ENCODE data around the gene UBE2H. TPM values are rescaled to one million over a fixed set of nuclear protein-coding genes. Genes with fewer than 3 reads are reported as not detected.
A peak's percentile ranks its signal among the peaks of the same experiment; 100 is the strongest.

Gene UBE2H
- 112 TPM for total RNA-seq
- long read RNA-seq, full-length matches to known transcripts: 209 of 262 reads
- long read RNA-seq, partial matches to known transcripts: 1 of 262 reads
- long read RNA-seq, other reads (novel, unspliced or antisense): 52 of 262 reads

DNA sequence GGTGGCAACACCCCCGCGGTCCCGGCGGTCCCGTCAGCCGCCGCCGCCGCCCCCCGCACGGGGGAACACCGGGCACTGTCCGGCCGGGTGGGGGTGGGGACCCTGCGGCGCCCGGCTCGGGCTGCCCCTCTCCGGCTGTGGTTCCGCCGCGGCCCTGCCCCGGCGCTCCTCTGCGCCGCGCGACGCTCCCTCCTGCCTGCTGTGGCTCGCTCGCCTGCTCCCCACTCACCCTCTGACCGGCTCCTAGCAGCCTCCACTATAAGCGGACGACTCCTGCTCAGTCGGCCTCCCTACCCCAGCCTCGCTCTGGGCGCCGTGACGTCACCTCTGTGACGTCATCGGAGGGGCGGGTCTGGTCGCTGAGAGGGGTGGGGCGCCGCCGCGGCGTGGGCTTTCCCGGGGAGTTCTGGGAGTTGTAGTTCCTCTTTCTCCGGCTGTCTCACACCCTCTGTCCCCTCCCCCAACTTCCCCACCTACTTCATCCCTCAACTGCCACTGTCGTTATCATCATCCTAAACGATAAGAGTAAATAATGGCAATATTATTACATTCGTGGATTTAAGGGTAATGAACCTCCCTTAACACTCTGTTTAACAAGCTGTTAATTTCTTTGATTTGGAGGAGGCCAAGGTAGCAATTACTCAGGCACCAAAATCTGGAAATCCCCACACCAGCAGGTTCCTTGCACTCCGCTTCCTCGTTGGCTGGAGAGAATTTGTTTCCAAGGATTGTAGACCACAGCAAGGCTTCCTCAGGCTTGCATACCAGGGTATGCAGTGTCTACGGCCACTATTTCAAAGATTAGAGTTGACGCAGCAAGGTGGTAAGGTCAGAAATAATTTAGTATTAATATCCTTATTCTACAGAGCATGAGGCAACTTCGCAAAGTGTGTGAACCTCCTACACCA is at the start of gene UBE2H:
Gene UBE2H, minus strand, starts transcription at position 308 of the 908 bp plus-strand sequence. CDS start 405 bp downstream, outside the sequence.
- Histone ChIP-seq H3K27ac (replicated peaks) (peak within 1 kb of the TSS; percentile 98), H3K36me3 (no peaks in the 10 kb centered on the region), H3K9me3 (replicated peaks) (no peaks in the 10 kb centered on the region), H3K27me3 (ENCODE audit: low read depth) (no peaks in the 10 kb centered on the region), H3K4me1 (peaks cover 47% of the 10 kb centered on the region), H3K4me3 (peak within 1 kb of the TSS; percentile 88)
- intact Hi-C loops (cut with micrococcal nuclease): no loop called here
- peak; percentile 92 for DNase-seq
- TF ChIP-seq CTCF (IDR thresholded peaks at IDR 0.05; ENCODE audit: borderline replicate concordance): no peak

- H3K36me3 ChIP-seq: no peaks in the 10 kb centered on the region
- no peak overlapping the region for H3K27ac ChIP-seq (replicated peaks)
- no peaks in the 10 kb centered on the region for H3K4me1 ChIP-seq
- TF ChIP-seq CTCF (IDR thresholded peaks at IDR 0.05; ENCODE audit: borderline replicate concordance): no peak
- H3K27me3 ChIP-seq (ENCODE audit: low read depth): no peaks in the 10 kb centered on the region
- intact Hi-C loops (cut with micrococcal nuclease): no loop called here
- H3K4me3 ChIP-seq: no peak overlapping the region
- H3K9me3 ChIP-seq (replicated peaks): no peaks in the 10 kb centered on the region
- DNase-seq: no peak
These were observed 45.7 kb upstream of the UBE2H start for GRCh38 chr7:129998446-129998845.

DNA sequence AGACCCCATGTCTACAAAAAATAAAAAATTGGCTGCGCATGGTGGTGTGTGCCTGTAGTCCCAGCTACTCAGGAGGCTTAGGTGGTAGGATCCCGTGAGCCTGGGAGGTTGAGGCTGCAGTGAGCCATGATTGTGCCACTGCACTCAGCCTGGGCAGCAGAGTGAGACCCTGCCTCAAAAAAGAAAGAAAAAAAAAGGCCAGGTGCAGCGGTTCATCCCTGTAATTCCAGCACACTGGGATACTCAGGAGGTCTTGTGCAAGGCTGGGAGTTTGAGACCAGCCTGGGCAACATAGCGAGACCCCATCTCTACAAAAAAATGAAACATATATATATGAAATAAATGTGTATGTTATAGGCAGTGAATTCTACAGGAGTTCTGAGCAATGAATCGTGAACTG is 44.5 kb upstream of the UBE2H start:
- Histone ChIP-seq H3K27ac (replicated peaks) (no peak overlapping the region), H3K9me3 (replicated peaks) (no peaks in the 10 kb centered on the region), H3K4me1 (no peaks in the 10 kb centered on the region), H3K36me3 (no peaks in the 10 kb centered on the region), H3K27me3 (ENCODE audit: low read depth) (no peaks in the 10 kb centered on the region), H3K4me3 (no peak overlapping the region)
- no peak for DNase-seq
- intact Hi-C loops (cut with micrococcal nuclease): no loop called here
- TF ChIP-seq CTCF (IDR thresholded peaks at IDR 0.05; ENCODE audit: borderline replicate concordance): no peak

GRCh38 chr7:129993275-129993674 is 40.5 kb upstream of the UBE2H start:
- no peaks in the 10 kb centered on the region for H3K36me3 ChIP-seq
- H3K4me3 ChIP-seq: no peak overlapping the region
- H3K27me3 ChIP-seq (ENCODE audit: low read depth): no peaks in the 10 kb centered on the region
- H3K27ac ChIP-seq (replicated peaks): no peak overlapping the region
- no peak for DNase-seq
- peaks cover 11% of the 10 kb centered on the region for H3K4me1 ChIP-seq
- peak; percentile 38 for TF ChIP-seq CTCF (IDR thresholded peaks at IDR 0.05; ENCODE audit: borderline replicate concordance)
- H3K9me3 ChIP-seq (replicated peaks): no peaks in the 10 kb centered on the region
- intact Hi-C loops (cut with micrococcal nuclease): no loop called here

DNA sequence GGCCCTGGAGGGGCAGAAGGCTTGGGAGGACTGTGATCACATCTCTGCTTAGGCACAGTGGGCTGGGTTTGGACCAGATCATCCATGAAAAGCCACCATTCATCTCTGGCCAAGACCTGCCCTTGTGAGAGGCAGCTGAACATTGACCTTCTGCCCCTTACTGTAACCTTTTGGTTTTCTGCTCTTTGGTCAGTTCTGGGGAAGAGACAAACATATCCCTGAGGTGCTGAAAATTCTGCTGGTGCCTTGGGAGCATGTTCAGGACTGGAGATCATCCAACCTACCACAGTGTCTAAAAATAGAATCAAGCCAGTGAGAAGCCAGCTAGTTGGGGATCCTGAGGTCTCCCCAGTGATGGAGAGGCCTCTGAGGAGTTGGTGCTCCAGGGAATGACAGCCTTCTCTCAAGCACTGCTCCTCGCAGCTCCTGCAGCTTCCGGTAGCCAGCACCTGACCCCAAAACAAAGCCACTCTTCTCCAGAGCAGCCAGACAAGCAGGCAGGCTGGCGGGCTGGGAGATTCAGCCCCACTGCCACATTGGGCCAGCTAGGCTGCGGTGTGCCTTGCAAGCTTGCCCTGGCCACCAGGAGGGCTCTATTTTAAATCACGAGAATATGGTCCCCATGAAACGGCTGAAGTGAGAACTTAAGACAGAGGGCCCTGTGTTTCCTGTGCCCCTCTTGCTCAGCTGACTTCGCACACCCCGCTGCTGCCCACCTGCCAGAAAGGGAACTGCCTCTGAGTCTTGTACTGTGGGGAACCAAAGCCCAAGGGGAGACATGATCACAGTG is 37.8 kb upstream of the UBE2H start:
- no peak for TF ChIP-seq CTCF (IDR thresholded peaks at IDR 0.05; ENCODE audit: borderline replicate concordance)
- intact Hi-C loops (cut with micrococcal nuclease): no loop called here
- Histone ChIP-seq H3K4me1 (peaks cover 11% of the 10 kb centered on the region), H3K36me3 (no peaks in the 10 kb centered on the region), H3K27me3 (ENCODE audit: low read depth) (no peaks in the 10 kb centered on the region), H3K27ac (replicated peaks) (peak overlapping the region; percentile 43), H3K9me3 (replicated peaks) (no peaks in the 10 kb centered on the region), H3K4me3 (no peak overlapping the region)
- no peak for DNase-seq
